HG03139 (cell line): ENCODE measurements around the gene PPP6R2.

Experiments used
- ATAC-seq: cut with Tn5 transposase; IDR thresholded peaks from one replicate; pipeline ENCODE4 v1.9.1; 2021; ENCODE audit not compliant: unreplicated experiment

The PPP6R2 gene

GRCh38 chr22:50342651-50343540 lies at the start of gene PPP6R2:
TSS of gene PPP6R2 (plus strand) at chr22:50343327. CDS start at chr22:50393909, 50,582 bp downstream.
- peak; percentile 51 for ATAC-seq

GRCh38 chr22:50293441-50294318 lies 49.4 kb upstream of the PPP6R2 start:
- no peak for ATAC-seq

DNA sequence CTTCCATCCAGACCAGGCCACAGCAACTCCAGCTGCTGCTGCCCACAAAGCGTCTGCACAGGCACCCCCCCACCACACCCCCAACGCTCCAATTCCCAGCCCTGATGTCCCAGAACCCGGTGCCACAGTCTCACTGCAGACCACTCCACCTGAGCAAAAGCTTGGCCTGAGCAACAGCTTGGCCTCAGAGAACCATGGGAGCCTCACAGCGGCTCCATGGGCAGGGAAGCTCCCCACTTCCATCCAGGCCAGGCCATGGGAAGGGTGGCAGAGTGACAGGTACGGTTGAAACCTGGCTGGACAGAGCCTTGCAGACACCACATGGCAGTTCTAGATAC lies 48.8 kb upstream of the PPP6R2 start:
- ATAC-seq = no peak

GRCh38 chr22:50296658-50297490 lies 46.3 kb upstream of the PPP6R2 start:
- ATAC-seq = no peak

GRCh38 chr22:50297510-50298265 lies 45.4 kb upstream of the PPP6R2 start:
- ATAC-seq = no peak

GRCh38 chr22:50298266-50298637 lies 44.9 kb upstream of the PPP6R2 start:
- no peak for ATAC-seq

DNA sequence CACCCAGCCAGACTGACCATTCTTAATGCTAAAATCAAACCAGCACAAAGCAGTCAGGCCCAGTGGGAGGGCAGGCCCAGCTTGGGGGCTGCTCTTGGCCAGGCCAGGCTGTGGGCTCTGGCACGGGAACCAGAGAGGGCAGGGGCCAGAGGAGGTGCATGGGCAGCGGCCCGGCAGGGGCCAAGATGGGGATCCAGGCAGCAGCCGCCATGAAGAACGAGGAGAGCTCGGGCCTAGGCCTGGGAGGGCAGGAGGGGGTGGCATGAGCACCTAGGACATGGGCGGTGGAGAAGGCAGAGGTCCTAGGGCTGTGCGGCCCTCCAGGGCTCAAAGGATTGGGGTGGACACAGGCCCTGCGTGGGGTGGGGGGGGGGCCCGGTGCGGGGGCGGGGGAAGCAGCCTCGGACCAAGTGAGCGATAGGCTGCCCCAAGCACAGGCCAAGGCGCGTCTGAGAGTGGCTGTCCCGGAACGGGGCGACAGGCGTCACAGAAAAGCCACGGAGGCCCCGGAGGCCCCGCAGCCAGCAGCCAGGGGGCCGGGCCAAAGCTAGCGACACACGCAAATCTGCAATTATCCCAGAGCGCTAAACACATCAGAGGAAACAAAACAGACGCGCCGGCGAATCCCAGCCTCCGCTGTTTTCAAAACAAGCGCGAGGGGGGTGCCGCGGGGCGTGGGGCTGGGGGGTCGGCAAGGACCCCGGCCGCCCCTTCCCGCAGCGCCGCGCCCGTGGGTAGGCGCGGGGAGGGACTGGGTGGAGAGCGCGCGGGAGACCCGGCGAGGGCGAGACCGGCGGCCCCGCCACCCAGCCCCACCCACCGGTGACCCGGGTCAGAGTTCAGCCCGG lies 44.0 kb upstream of the PPP6R2 start:
- no peak for ATAC-seq

DNA sequence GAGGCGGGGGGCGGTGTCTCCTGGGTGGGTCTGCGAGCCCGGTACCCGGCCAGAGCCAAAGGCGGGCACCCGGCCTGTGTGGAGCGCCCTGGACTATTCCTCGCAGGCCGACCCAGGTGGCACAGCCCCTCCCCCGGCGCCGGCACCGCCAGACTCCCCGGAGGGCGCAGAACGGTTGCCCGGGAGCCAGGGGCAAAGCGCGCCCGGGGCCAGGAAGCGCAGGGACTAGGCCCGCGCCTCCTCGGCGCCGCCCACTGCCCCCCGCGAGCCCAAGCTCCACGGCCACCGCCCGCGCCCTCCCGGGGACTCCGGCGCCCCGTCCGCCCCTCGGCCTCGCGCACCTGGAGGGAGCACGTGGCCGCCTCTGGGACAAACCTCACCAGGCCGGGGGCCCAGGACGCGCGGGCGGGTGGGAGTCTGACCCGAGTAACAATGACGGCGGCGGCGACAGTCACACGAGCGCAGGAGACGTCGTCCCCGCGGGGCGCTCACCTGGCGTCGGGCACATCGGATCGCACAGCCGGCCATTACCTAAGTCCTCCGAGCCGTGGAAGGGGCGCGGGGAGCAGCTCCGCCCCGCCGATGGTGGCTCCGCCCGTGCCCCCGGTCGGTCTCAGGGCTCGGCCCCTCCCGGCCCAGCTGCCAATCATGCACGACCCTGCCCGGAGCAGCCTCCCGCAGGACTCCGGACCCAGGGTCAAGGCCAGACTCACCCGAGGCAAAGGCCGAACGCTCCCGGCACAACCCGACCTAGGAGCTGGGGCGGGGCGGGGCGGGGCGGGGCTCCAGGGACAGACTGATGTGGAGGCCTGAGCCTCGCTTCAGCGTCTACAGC lies 43.1 kb upstream of the PPP6R2 start:
- ATAC-seq = no peak

DNA sequence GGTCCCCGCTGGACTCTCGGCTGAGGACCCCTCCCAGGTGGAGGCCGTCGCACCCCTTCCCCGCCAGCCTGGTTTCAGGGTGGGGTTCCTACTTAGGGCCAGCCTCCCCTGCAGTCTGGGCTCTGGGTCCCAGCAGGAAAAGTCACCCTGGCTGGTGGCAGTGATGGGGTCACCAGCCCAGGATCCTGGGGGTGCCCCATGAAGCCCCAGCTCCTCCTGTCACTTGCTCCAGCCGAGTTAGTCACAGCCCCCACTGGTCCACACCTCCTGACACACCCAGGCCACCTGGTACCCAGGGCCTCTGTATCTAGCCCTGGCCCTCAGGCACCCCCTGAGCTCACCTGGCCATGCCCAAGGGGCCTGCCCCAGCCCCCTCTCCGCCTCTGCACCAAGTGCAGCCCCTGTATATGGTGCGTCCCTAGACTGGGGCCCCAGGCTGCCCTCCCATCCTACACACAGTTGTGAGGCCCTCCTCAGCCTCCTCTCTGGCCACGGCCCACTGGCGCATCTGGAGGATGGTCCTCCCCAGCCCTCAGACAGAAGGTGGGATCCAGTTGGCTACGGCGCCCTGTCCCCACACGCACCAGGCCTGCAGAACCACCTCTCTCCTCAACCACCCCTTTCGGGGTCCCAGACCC lies 42.4 kb upstream of the PPP6R2 start:
- ATAC-seq = no peak

- no peak for ATAC-seq
These were observed 41.5 kb upstream of the PPP6R2 start for GRCh38 chr22:50301581-50301991.

- no peak for ATAC-seq
These were observed 41.0 kb upstream of the PPP6R2 start for GRCh38 chr22:50302041-50302541.

GRCh38 chr22:50302564-50302963 lies 40.6 kb upstream of the PPP6R2 start:
- ATAC-seq = no peak

DNA sequence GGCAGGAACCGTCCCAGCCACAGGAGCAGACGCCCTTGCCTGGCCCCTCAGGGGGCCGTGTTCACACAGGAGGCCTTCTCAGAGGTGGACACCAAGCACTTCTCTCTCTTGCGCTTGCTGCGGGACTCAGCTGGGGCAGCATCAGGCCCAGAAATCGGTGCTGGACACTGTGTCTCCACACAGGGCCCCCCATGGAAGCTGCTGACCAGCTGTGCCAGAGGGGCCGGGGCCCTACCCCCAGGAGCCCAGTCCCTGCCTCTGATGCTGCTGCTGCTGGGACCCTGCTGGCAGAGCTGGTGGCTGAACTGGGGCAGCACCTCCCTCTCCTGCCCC lies 39.6 kb upstream of the PPP6R2 start:
- ATAC-seq = no peak

GRCh38 chr22:50303848-50304527 lies 39.1 kb upstream of the PPP6R2 start:
- no peak for ATAC-seq

DNA sequence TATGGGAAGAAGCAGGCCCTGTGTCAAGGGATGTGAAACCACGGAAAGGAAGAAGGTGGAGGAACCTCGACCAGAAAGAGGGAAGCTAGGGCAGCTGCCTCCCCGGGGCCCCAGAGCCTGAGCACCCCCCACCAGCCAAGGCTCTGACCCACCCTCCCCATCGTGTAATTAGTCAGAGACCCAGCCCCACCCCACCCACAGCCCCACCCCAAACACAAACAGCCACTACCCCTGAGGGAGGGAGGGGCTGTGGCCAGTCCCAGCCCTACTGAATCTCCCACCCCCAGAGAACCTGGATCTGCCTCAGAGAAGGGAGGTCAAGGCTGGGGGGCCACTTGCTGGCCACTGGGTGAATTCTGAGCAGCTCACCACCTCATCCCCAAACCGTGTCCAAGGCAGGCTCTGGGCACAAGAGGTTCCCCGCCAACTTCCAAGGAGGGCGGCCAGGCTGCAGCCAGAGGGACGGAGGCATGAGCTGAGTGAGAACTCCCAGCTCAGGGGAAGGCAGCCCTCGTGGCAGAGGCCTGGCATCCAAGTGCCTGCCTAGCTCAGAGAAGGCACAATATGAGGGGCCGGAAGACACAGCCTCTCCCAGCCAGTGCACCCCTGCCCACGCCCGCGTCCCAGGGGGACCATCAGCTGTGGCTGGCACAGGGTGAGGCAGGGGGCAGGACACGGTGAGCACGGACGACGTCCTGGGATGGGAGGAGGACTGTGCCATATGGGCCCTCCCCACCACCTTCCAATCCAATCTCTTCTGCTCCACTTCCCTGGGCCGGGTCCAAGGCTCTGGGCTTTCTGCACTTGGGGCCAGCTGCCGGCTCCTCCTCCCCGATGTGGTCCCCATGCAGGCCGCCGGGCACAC lies 38.4 kb upstream of the PPP6R2 start:
- no peak for ATAC-seq

DNA sequence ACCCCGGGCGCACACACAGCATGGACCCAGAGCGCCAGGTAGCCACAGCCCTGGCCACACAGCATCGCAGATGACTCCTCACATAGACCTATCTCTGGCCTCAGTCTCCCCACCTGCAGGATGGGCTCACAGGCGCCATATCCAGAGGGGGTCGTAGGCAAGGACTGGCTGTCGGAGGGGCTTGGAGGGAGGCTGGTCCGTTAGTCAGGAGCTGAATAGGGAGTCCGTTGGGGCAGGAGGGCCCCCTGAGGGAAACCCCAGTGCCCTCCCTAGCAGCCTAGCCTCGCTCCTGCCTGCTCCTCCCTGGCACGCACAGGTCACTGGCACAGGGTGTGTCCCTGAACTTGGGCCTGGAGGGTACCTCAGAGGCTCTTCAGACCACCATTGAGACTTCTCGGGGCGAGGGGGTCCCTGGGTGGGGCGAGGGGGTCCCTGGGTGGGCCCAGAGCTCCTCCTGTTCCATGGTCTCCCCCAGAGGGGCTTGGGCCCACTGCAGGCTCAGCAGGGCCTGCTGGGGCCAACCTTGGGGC lies 37.7 kb upstream of the PPP6R2 start:
- ATAC-seq = no peak
